GM23338 (cell line): ENCODE data around the gene SHISAL2A. TPM values are rescaled to one million over a fixed set of nuclear protein-coding genes. Genes with fewer than 3 reads are reported as not detected.

ENCODE experiments used
- ATAC-seq: fragments of 200-7000 bp; cut with Tn5 transposase; 3 replicates; pipeline ENCODE4 v1.9.1; 2020
- DNase-seq: peaks from one replicate; pipeline ENCODE4 v3.0.0-alpha.2; 2015; ENCODE audit warnings: low spot score
- H2AFZ ChIP-seq: fragments of 200-600 bp; sonication (generic); 2 replicates; pipeline ENCODE4 v1.8.0; 2016; ENCODE audit warnings: antibody characterized with exemption, mild to moderate bottlenecking, moderate library complexity
- H3F3A ChIP-seq: fragments of 200-600 bp; sonication (generic); replicated peaks from 2 replicates; pipeline ENCODE4 v1.8.0; 2017; ENCODE audit warnings: antibody characterized with exemption, mixed run types, low read depth
- H3K27ac ChIP-seq: fragments of 200-600 bp; sonication (generic); 2 replicates; pipeline ENCODE4 v1.6.1; 2016; ENCODE audit warnings: low read depth
- H3K27me3 ChIP-seq: fragments of 200-600 bp; sonication (generic); 2 replicates; pipeline ENCODE4 v1.8.0; 2016; ENCODE audit warnings: mild to moderate bottlenecking, mixed run types, moderate library complexity; ENCODE audit not compliant: insufficient read depth
- H3K36me3 ChIP-seq: fragments of 200-600 bp; sonication (generic); 2 replicates; pipeline ENCODE4 v1.8.0; 2016; ENCODE audit warnings: mild to moderate bottlenecking; ENCODE audit not compliant: insufficient read depth
- H3K4me1 ChIP-seq: fragments of 200-600 bp; sonication (generic); 2 replicates; pipeline ENCODE4 v1.8.0; 2016; ENCODE audit warnings: mild to moderate bottlenecking, moderate library complexity; ENCODE audit not compliant: insufficient read depth
- H3K4me2 ChIP-seq: fragments of 200-600 bp; sonication (generic); 2 replicates; pipeline ENCODE4 v1.7.1; 2017; ENCODE audit warnings: mixed run types
- H3K4me3 ChIP-seq: fragments of 200-600 bp; sonication (generic); 2 replicates; pipeline ENCODE4 v1.6.1; 2016; ENCODE audit warnings: mixed run types
- H3K79me2 ChIP-seq: fragments of 200-600 bp; sonication (generic); replicated peaks from 2 replicates; pipeline ENCODE4 v1.8.0; 2017; ENCODE audit warnings: mild to moderate bottlenecking; ENCODE audit not compliant: insufficient read depth
- H3K9me2 ChIP-seq: fragments of 200-600 bp; sonication (generic); 2 replicates; pipeline ENCODE4 v1.8.0; 2017; ENCODE audit not compliant: insufficient read depth
- H4K20me1 ChIP-seq: fragments of 200-600 bp; sonication (generic); replicated peaks from 2 replicates; pipeline ENCODE4 v1.8.0; 2017; ENCODE audit warnings: mild to moderate bottlenecking; ENCODE audit not compliant: insufficient read depth
- H3K27ac Mint-ChIP-seq: 2 replicates; pipeline ENCODE4 v1.8.0; 2020; ENCODE audit warnings: inconsistent platforms, mild to moderate bottlenecking, moderate library complexity, mixed read lengths
- H3K27me3 Mint-ChIP-seq: 3 replicates; pipeline ENCODE4 v1.8.0; 2022; ENCODE audit warnings: low read depth, mild to moderate bottlenecking, moderate library complexity, mixed read lengths, inconsistent platforms; ENCODE audit not compliant: insufficient read depth, poor library complexity
- H3K36me3 Mint-ChIP-seq: 3 replicates; pipeline ENCODE4 v1.8.0; 2021; ENCODE audit warnings: low read depth, mild to moderate bottlenecking, inconsistent platforms, moderate library complexity, mixed read lengths
- H3K4me1 Mint-ChIP-seq: 3 replicates; pipeline ENCODE4 v1.8.0; 2020; ENCODE audit warnings: mild to moderate bottlenecking, inconsistent platforms, mixed read lengths
- H3K4me3 Mint-ChIP-seq: 3 replicates; pipeline ENCODE4 v1.8.0; 2021; ENCODE audit warnings: moderate library complexity, mild to moderate bottlenecking, inconsistent platforms, mixed read lengths
- H3K9me3 Mint-ChIP-seq: 3 replicates; pipeline ENCODE4 v1.8.0; 2020; ENCODE audit warnings: moderate library complexity, mild to moderate bottlenecking, inconsistent platforms, mixed read lengths
- CREB1 ChIP-seq: fragments of 250-450 bp; sonication (Bioruptor Pico); IDR thresholded peaks from 2 replicates; pipeline ENCODE4 v1.5.0; 2020; ENCODE audit warnings: low read depth, mild to moderate bottlenecking, moderate library complexity
- CTCF ChIP-seq, 2 experiments: fragments of 200-600 bp in 1 of 2; sonication (generic) in 1 of 2; conservative IDR thresholded peaks; 2 replicates each; pipeline versions ENCODE4 v1.5.1 to v1.6.1; 2016 to 2017; ENCODE audit warnings: antibody characterized with exemption in 2 of 2, low read depth in 2 of 2, mild to moderate bottlenecking in 2 of 2, moderate library complexity in 1 of 2
- ETS1 ChIP-seq: IDR thresholded peaks from 2 replicates; pipeline ENCODE4 v1.6.1; 2016; ENCODE audit warnings: antibody characterized with exemption
- EZH2 ChIP-seq: fragments of 200-600 bp; sonication (generic); IDR thresholded peaks from one replicate; pipeline ENCODE4 v1.8.0; 2017; ENCODE audit warnings: antibody characterized with exemption, mild to moderate bottlenecking, low read depth; ENCODE audit not compliant: unreplicated experiment
- JUNB ChIP-seq: IDR thresholded peaks from one replicate; pipeline ENCODE4 v1.6.1; 2016; ENCODE audit warnings: antibody characterized with exemption; ENCODE audit not compliant: unreplicated experiment
- NANOG ChIP-seq: IDR thresholded peaks from 2 replicates; pipeline ENCODE4 v1.6.1; 2016; ENCODE audit warnings: antibody characterized with exemption, borderline replicate concordance
- POLR2AphosphoS5 ChIP-seq: IDR thresholded peaks from 2 replicates; pipeline ENCODE4 v1.6.1; 2016; ENCODE audit warnings: antibody characterized with exemption, low read depth
- REST ChIP-seq: IDR thresholded peaks from one replicate; pipeline ENCODE4 v1.6.1; 2018; ENCODE audit warnings: antibody characterized with exemption; ENCODE audit not compliant: unreplicated experiment
- STAT1 ChIP-seq: IDR thresholded peaks from one replicate; pipeline ENCODE4 v1.6.1; 2016; ENCODE audit warnings: antibody characterized with exemption; ENCODE audit not compliant: unreplicated experiment
- ZNF114 ChIP-seq: fragments of 250-450 bp; sonication (Bioruptor Pico); IDR thresholded peaks from 2 replicates; pipeline ENCODE4 v1.5.0; 2020; ENCODE audit warnings: mild to moderate bottlenecking, moderate library complexity
- polyA plus RNA-seq: library from polyadenylated mRNA; unstranded; fragments of >200 nt; fragmentation: Nextera tagmentation; extraction: Ambion mirVana; gene quantifications from 2 replicates; pipeline ENCODE4 v1.2.1, GENCODE V29; 2016
- total RNA-seq: library from RNA; depleted of rRNA; stranded (reverse); fragments of >200 nt; shearing (Covaris generic); gene quantifications from 2 replicates; pipeline ENCODE4 v1.2.3, GENCODE V29; 2014

The SHISAL2A gene
- total and polyA plus RNA-seq, 2 experiments from 2014 or later, result 0.10 to 1.2 TPM

GRCh38 chr1:52651904-52652303 lies 18.9 kb downstream of the SHISAL2A start (continued):
- TF ChIP-seq EZH2 (no peak), CTCF (conservative IDR thresholded peaks at IDR 0.05; ENCODE audit: low read depth in 2 of 2) (no peak), NANOG (no peak), POLR2AphosphoS5 (no peak), ETS1 (no peak), STAT1 (no peak)

GRCh38 chr1:52653207-52653849 lies 20.4 kb downstream of the SHISAL2A start:
- Mint-ChIP-seq H3K27ac (no peak overlapping the region), H3K4me1 (no peaks in the 10 kb centered on the region), H3K4me3 (no peak overlapping the region), H3K36me3 (no peaks in the 10 kb centered on the region), H3K27me3 (peaks cover 6% of the 10 kb centered on the region), H3K9me3 (no peaks in the 10 kb centered on the region)
- no peak for TF ChIP-seq ETS1
- TF ChIP-seq ZNF114 (CRISPR knock-in tag), result no peak
- TF ChIP-seq JUNB, result no peak
- no peak for TF ChIP-seq NANOG
- no peak for TF ChIP-seq POLR2AphosphoS5
- no peak for TF ChIP-seq CREB1
- TF ChIP-seq REST, result no peak
- Histone ChIP-seq H3K36me3 (no peaks in the 10 kb centered on the region), H3K4me2 (no peak overlapping the region), H3K4me1 (no peaks in the 10 kb centered on the region), H3K4me3 (no peak overlapping the region), H3K27ac (no peak overlapping the region), H3F3A (no peaks in the 10 kb centered on the region), H2AFZ (no peak overlapping the region), H3K79me2 (no peaks in the 10 kb centered on the region), H3K27me3 (no peaks in the 10 kb centered on the region), H3K9me2 (no peaks in the 10 kb centered on the region), H4K20me1 (no peaks in the 10 kb centered on the region)
- ATAC-seq (no peak), DNase-seq (no peak)
